IMR-90 (cell line): Measurements from ENCODE around the gene KCTD3.

Experiments used
- CEBPB ChIP-seq: IDR thresholded peaks from 2 replicates; pipeline ENCODE4 v1.6.1; 2012; ENCODE audit warnings: low read depth, low read length, improper control_type of control experiment
- CHD1 ChIP-seq: IDR thresholded peaks from 2 replicates; pipeline ENCODE4 v1.6.1; 2012; ENCODE audit warnings: low read depth, low read length, improper control_type of control experiment
- FOS ChIP-seq: fragments of 150-350 bp; IDR thresholded peaks from 2 replicates; pipeline ENCODE4 v1.6.1; 2016; ENCODE audit warnings: low read depth, low read length
- MAZ ChIP-seq: IDR thresholded peaks from 2 replicates; pipeline ENCODE4 v1.6.1; 2012; ENCODE audit warnings: low read depth, mild to moderate bottlenecking, low read length, improper control_type of control experiment, moderate library complexity, borderline replicate concordance
- MXI1 ChIP-seq: IDR thresholded peaks from 2 replicates; pipeline ENCODE4 v1.6.1; 2012; ENCODE audit warnings: low read depth, mild to moderate bottlenecking, low read length, moderate library complexity, borderline replicate concordance
- NFE2L2 ChIP-seq: fragments of 150-350 bp; IDR thresholded peaks from 2 replicates; pipeline ENCODE4 v1.6.1; 2016; ENCODE audit warnings: low read depth, mild to moderate bottlenecking, low read length
- POLR2A ChIP-seq: IDR thresholded peaks from 2 replicates; pipeline ENCODE4 v1.6.1; 2012; ENCODE audit warnings: mild to moderate bottlenecking, low read depth, low read length
- RAD21 ChIP-seq: IDR thresholded peaks from 2 replicates; pipeline ENCODE4 v1.6.1; 2012; ENCODE audit warnings: low read length, improper control_type of control experiment
- RFX5 ChIP-seq: IDR thresholded peaks from 2 replicates; pipeline ENCODE4 v1.8.0; 2012; ENCODE audit warnings: low read depth, mild to moderate bottlenecking, low read length, moderate library complexity
- SMC3 ChIP-seq: fragments of 150-350 bp; IDR thresholded peaks from 2 replicates; pipeline ENCODE4 v1.6.1; 2016; ENCODE audit warnings: low read depth, mild to moderate bottlenecking, antibody characterized with exemption, low read length, moderate library complexity
- TF ChIP-seq, protein P1 (sequence below): conservative IDR thresholded peaks from 2 replicates; pipeline ENCODE4 v1.5.1; 2012; ENCODE audit warnings: mild to moderate bottlenecking, low read depth, low read length, improper control_type of control experiment
- TF ChIP-seq, protein P2 (sequence below): fragments of 150-350 bp; IDR thresholded peaks from 2 replicates; pipeline ENCODE4 v1.6.1; 2017; ENCODE audit warnings: mild to moderate bottlenecking, antibody characterized with exemption, low read length, low read depth

DNA sequence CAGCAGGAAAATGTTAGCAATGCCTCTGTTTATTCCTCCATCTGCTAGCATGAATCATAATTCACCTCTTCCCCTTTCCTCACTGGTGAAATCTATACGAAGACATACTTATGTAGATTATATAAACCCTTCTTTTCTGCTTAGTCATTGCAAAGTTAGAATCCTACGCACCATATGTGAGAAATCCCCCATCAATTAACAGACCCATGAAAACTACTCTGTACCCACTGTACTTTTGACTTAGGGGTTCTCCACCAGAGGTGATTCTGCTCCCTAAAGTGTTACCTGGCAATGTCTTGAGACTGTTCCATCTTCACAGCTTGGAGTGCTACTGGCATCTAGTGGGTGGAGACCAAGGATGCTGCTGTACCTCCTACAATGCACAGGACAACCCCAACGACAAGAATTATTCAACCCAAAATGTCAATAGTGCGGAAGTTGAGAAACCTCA is 49.6 kb upstream of the KCTD3 start:
- TF ChIP-seq, protein P1, sequence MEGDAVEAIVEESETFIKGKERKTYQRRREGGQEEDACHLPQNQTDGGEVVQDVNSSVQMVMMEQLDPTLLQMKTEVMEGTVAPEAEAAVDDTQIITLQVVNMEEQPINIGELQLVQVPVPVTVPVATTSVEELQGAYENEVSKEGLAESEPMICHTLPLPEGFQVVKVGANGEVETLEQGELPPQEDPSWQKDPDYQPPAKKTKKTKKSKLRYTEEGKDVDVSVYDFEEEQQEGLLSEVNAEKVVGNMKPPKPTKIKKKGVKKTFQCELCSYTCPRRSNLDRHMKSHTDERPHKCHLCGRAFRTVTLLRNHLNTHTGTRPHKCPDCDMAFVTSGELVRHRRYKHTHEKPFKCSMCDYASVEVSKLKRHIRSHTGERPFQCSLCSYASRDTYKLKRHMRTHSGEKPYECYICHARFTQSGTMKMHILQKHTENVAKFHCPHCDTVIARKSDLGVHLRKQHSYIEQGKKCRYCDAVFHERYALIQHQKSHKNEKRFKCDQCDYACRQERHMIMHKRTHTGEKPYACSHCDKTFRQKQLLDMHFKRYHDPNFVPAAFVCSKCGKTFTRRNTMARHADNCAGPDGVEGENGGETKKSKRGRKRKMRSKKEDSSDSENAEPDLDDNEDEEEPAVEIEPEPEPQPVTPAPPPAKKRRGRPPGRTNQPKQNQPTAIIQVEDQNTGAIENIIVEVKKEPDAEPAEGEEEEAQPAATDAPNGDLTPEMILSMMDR, result peak; percentile 47
- TF ChIP-seq RFX5 (no peak), CEBPB (peak; percentile 21; the same call in 1 of the 2 replicates), POLR2A (no peak), NFE2L2 (peak; percentile 96), MAZ (no peak), RAD21 (peak; percentile 62), SMC3 (0 out of 2 replicates have a peak, but pooled peaks have one; percentile 16), FOS (peak; percentile 80; the same call in 1 of the 2 replicates), CHD1 (no peak), MXI1 (no peak)
- TF ChIP-seq, protein P2, sequence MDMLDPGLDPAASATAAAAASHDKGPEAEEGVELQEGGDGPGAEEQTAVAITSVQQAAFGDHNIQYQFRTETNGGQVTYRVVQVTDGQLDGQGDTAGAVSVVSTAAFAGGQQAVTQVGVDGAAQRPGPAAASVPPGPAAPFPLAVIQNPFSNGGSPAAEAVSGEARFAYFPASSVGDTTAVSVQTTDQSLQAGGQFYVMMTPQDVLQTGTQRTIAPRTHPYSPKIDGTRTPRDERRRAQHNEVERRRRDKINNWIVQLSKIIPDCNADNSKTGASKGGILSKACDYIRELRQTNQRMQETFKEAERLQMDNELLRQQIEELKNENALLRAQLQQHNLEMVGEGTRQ, result no peak
